Omental fat pad (tissue), 4 donors: ENCODE data around the gene DYNLT4. TPM values are rescaled to one million over a fixed set of nuclear protein-coding genes. Genes with fewer than 3 reads are reported as not detected.
A peak's percentile ranks its signal among the peaks of the same experiment; 100 is the strongest.
"Not testable (repeated sequence)": the region's sequence is repeated elsewhere in the genome, so short reads cannot be mapped to it uniquely, and the experiment has no call there.

Experiments
- ATAC-seq: fragments of 150-250 bp; one replicate; pipeline ENCODE4 v1.9.1; 2016; ENCODE audit warnings: mild to moderate bottlenecking, moderate library complexity; ENCODE audit not compliant: low FRiP score
- DNase-seq: peaks from one replicate; pipeline ENCODE4 v3.0.0-alpha.2; 2019; ENCODE audit warnings: low spot score
- CTCF ChIP-seq, 3 donors: fragments of 450-650 bp; IDR thresholded peaks; one replicate each; pipeline ENCODE4 v1.5.1; 2016 to 2017; ENCODE audit warnings: antibody characterized with exemption in 3 of 3, mild to moderate bottlenecking in 3 of 3, moderate library complexity in 2 of 3
- total RNA-seq, 4 donors: library from RNA; depleted of rRNA; stranded (reverse); fragments of >200 nt; gene quantifications; one replicate each; pipeline ENCODE4 v1.1.0, GENCODE V29; 2016

The DYNLT4 gene
- total RNA-seq, 4 donors from 2014 or later: 0.65 to 6.3 TPM; not detected in 2

GRCh38 chr1:44828841-44829440 lies 21.8 kb upstream of the DYNLT4 start:
- no peak for TF ChIP-seq CTCF (IDR thresholded peaks at IDR 0.05)
- DNase-seq: no peak

GRCh38 chr1:44828003-44828651 lies 21.0 kb upstream of the DYNLT4 start:
- TF ChIP-seq CTCF (IDR thresholded peaks at IDR 0.05): no peak
- DNase-seq (no peak), ATAC-seq (no peak)

More at GRCh38 chr1:44828841-44829440, 21.8 kb upstream of the DYNLT4 start:
- no peak for ATAC-seq

GRCh38 chr1:44827197-44828002 lies 20.2 kb upstream of the DYNLT4 start:
- ATAC-seq (no peak), DNase-seq (no peak)

GRCh38 chr1:44826375-44827196 lies 19.4 kb upstream of the DYNLT4 start:
- TF ChIP-seq CTCF (IDR thresholded peaks at IDR 0.05): no peak
- DNase-seq (no peak), ATAC-seq (no peak)

More at GRCh38 chr1:44827197-44828002, 20.2 kb upstream of the DYNLT4 start:
- no peak for TF ChIP-seq CTCF (IDR thresholded peaks at IDR 0.05)

- ATAC-seq, DNase-seq: not testable (repeated sequence)
These were observed 17.2 kb upstream of the DYNLT4 start for GRCh38 chr1:44824392-44824791.

GRCh38 chr1:44822981-44823451 lies 15.9 kb upstream of the DYNLT4 start:
- ATAC-seq (peak; percentile 10), DNase-seq (no peak)

More at GRCh38 chr1:44822981-44823451, 15.9 kb upstream of the DYNLT4 start:
- no peak for TF ChIP-seq CTCF (IDR thresholded peaks at IDR 0.05)
